NT2/D1 (cell line): ENCODE measurements around the gene LGALS1.

Experiments
- SUZ12 ChIP-seq: IDR thresholded peaks from 2 replicates; pipeline ENCODE4 v1.6.1; 2011; ENCODE audit not compliant: insufficient read length, insufficient read depth; ENCODE audit errors: extremely low read depth
- YY1 ChIP-seq: IDR thresholded peaks from 2 replicates; pipeline ENCODE4 v1.6.1; 2011; ENCODE audit not compliant: insufficient read length, insufficient read depth
- ZNF274 ChIP-seq: IDR thresholded peaks from 2 replicates; pipeline ENCODE4 v1.6.1; 2011; ENCODE audit warnings: mild to moderate bottlenecking, low read depth, low read length

GRCh38 chr22:37708580-37709444, 33.4 kb downstream of the LGALS1 start:
- TF ChIP-seq ZNF274 = no peak
- TF ChIP-seq YY1 = no peak
- TF ChIP-seq SUZ12 = no peak
